ENCODE data around the gene CCDC197. TPM values are rescaled to one million over a fixed set of nuclear protein-coding genes. Genes with fewer than 3 reads are reported as not detected.
A peak's percentile ranks its signal among the peaks of the same experiment; 100 is the strongest.

CCDC197 gene
- total RNA-seq, 4 donors from 2014 or later = not detected

GRCh38 chr14:94049625-94050023, 52.5 kb downstream of the CCDC197 start:
- WGBS = 90% methylated on average over 2 of the region's 2 CpGs
- no peak for DNase-seq (ENCODE audit: extremely low spot score)
- H3K36me3 ChIP-seq = peaks cover 50 to 100% (median 97%) of the 10 kb centered on the region in 4 donors
- H3K27ac ChIP-seq (replicated peaks in 1 of 4) = peak overlapping the region in 2 of 4 donors; percentile 0 to 54
- H3K4me1 ChIP-seq = peaks cover 20 to 32% (median 31%) of the 10 kb centered on the region in 4 donors
- intact Hi-C loops (cut with DNase I) = loop anchor here (5.0 kb wide), 1 partner anchor 88 kb away; no protein-coding TSS in a partner anchor
- H3K9me3 ChIP-seq = no peaks in the 10 kb centered on the region
- H3K27me3 ChIP-seq = no peaks in the 10 kb centered on the region
- TF ChIP-seq EP300 (IDR thresholded peaks at IDR 0.05) (no peak), POLR2AphosphoS5 (IDR thresholded peaks at IDR 0.05) (no peak), POLR2A (IDR thresholded peaks at IDR 0.05; ENCODE audit: low read depth) (no peak)
- TF ChIP-seq, protein P1, sequence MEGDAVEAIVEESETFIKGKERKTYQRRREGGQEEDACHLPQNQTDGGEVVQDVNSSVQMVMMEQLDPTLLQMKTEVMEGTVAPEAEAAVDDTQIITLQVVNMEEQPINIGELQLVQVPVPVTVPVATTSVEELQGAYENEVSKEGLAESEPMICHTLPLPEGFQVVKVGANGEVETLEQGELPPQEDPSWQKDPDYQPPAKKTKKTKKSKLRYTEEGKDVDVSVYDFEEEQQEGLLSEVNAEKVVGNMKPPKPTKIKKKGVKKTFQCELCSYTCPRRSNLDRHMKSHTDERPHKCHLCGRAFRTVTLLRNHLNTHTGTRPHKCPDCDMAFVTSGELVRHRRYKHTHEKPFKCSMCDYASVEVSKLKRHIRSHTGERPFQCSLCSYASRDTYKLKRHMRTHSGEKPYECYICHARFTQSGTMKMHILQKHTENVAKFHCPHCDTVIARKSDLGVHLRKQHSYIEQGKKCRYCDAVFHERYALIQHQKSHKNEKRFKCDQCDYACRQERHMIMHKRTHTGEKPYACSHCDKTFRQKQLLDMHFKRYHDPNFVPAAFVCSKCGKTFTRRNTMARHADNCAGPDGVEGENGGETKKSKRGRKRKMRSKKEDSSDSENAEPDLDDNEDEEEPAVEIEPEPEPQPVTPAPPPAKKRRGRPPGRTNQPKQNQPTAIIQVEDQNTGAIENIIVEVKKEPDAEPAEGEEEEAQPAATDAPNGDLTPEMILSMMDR (IDR thresholded peaks at IDR 0.05) = no peak
- no peak overlapping the region for H3K4me3 ChIP-seq

DNA sequence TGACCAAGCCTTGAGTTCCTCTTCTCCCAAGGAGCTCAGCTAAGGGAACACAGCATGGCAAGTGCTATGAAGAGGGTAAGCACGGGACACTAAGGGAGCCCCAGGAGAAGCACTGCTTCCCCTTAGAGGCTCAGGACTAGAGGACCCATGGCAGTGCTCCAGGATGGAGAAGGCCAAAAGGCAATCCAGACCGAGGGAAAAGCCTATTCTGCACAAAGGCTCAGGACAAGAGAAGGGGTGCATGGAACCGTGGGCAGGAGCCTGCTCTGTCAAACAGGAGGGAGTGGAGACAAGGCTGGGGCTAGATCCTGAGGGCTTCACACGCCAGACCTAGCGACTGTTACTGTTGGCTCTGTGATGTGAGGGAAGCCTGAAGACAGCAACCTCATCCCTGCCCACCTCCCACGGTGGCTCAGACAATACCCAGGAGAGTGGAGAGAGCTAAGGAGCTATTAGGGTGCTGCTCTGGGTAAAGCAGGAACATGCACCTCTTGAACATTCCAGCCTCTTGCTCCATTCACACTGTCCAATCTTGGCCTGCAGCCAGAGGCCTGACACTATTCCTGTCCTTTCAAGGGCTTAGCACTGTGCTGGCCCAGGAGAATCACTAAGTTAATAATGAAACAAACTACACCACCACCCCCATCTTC, 53.3 kb downstream of the CCDC197 start:
- Histone ChIP-seq H3K36me3 (peaks cover 57 to 100% (median 97%) of the 10 kb centered on the region in 4 donors), H3K4me1 (peaks cover 20 to 32% (median 31%) of the 10 kb centered on the region in 4 donors), H3K27ac (replicated peaks in 1 of 4) (peak overlapping the region; percentile 7 to 46 (median 21)), H3K9me3 (no peaks in the 10 kb centered on the region), H3K27me3 (no peaks in the 10 kb centered on the region), H3K4me3 (no peak overlapping the region)
- intact Hi-C loops (cut with DNase I) = loop anchor here (5.0 kb wide), 1 partner anchor 87 kb away; no protein-coding TSS in a partner anchor
- no peak for TF ChIP-seq POLR2AphosphoS5 (IDR thresholded peaks at IDR 0.05)
- no peak for TF ChIP-seq POLR2A (IDR thresholded peaks at IDR 0.05; ENCODE audit: low read depth)
- no peak for TF ChIP-seq EP300 (IDR thresholded peaks at IDR 0.05)
- TF ChIP-seq, protein P1 (IDR thresholded peaks at IDR 0.05) = no peak
- WGBS = 70% methylated on average over 6 of the region's 6 CpGs
- DNase-seq (ENCODE audit: extremely low spot score) = peak; percentile 70

DNA sequence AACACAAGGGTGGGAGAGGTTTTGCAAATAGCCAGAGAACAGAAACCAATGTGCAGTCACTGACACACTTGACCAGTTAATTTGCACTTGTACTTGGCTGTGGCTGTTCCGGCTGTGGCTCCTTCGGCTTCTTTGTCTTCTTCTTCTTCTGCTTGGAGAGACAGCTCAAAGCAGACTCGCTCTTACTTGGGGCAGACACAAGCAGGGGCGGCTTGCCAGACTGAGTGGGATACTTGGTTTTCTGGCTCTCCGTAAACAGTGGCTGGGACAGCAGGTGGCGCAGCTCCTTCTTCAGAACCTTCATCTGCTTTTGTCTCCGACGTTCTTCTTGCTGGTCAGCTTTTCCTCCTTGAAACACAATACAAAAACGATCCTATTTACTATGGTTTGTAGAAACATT, 54.0 kb downstream of the CCDC197 start:
- peaks cover 64 to 100% (median 97%) of the 10 kb centered on the region in 4 donors for H3K36me3 ChIP-seq
- no peaks in the 10 kb centered on the region for H3K9me3 ChIP-seq
- peaks cover 20 to 32% (median 31%) of the 10 kb centered on the region in 4 donors for H3K4me1 ChIP-seq
- peak; percentile 92 for DNase-seq (ENCODE audit: extremely low spot score)
- TF ChIP-seq EP300 (IDR thresholded peaks at IDR 0.05) (no peak), POLR2A (IDR thresholded peaks at IDR 0.05; ENCODE audit: low read depth) (no peak), POLR2AphosphoS5 (IDR thresholded peaks at IDR 0.05) (no peak)
- TF ChIP-seq, protein P1 (IDR thresholded peaks at IDR 0.05) = peak; percentile 41 to 54 (median 51)
- no peak overlapping the region for H3K4me3 ChIP-seq
- intact Hi-C loops (cut with DNase I) = loop anchor here (5.0 kb wide), 1 partner anchor 86 kb away; no protein-coding TSS in a partner anchor
- H3K27ac ChIP-seq (replicated peaks in 1 of 4) = peak overlapping the region in 3 of 4 donors; percentile 14 to 46 (median 33)
- no peaks in the 10 kb centered on the region for H3K27me3 ChIP-seq
- 29% methylated on average over 9 of the region's 9 CpGs for WGBS

DNA sequence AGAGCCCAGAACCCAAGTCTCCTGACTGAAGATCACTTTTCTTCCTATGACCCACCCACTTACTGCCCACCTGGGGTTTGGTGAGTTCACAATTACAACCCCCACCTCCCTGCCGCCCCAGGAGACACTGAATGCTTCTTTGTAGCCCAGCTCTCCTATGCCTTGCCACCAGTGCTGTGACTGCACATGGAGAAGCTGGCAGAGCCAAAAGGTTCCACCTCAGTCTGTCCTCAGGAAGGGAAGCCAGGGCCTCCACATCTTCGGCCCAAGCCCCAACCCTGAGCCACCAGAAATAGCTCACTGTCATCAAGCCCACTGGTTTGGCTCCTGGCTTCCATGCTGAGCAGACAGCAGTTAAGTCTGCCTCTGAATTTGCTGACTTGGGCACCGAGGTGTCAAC, 54.7 kb downstream of the CCDC197 start:
- peaks cover 25 to 32% (median 31%) of the 10 kb centered on the region in 4 donors for H3K4me1 ChIP-seq
- no peaks in the 10 kb centered on the region for H3K9me3 ChIP-seq
- DNase-seq (ENCODE audit: extremely low spot score) = peak; percentile 87
- peaks cover 70 to 100% (median 97%) of the 10 kb centered on the region in 4 donors for H3K36me3 ChIP-seq
- WGBS = 68% methylated on average over 2 of the region's 3 CpGs
- intact Hi-C loops (cut with DNase I) = loop anchor here (2.0 to 5.0 kb wide), 2 partner anchors 23 to 86 kb away; no protein-coding TSS in a partner anchor
- peak overlapping the region; percentile 4 to 46 (median 14) for H3K27ac ChIP-seq (replicated peaks in 1 of 4)
- H3K27me3 ChIP-seq = no peaks in the 10 kb centered on the region
- H3K4me3 ChIP-seq = no peak overlapping the region
- TF ChIP-seq, protein P1 (IDR thresholded peaks at IDR 0.05) = no peak
- no peak for TF ChIP-seq EP300 (IDR thresholded peaks at IDR 0.05)
- no peak for TF ChIP-seq POLR2A (IDR thresholded peaks at IDR 0.05; ENCODE audit: low read depth)
- TF ChIP-seq POLR2AphosphoS5 (IDR thresholded peaks at IDR 0.05) = no peak

Data from esophagus muscularis mucosa (tissue), 4 donors.